SH-SY5Y (cell line): ENCODE measurements around the gene MED8.

ENCODE experiments used
- GATA2 ChIP-seq: IDR thresholded peaks from 2 replicates; pipeline ENCODE4 v1.6.1; 2011; ENCODE audit warnings: mild to moderate bottlenecking, low read depth, low read length
- GATA3 ChIP-seq: IDR thresholded peaks from 2 replicates; pipeline ENCODE4 v1.6.1; 2011; ENCODE audit warnings: low read depth, mild to moderate bottlenecking, low read length, moderate library complexity

DNA sequence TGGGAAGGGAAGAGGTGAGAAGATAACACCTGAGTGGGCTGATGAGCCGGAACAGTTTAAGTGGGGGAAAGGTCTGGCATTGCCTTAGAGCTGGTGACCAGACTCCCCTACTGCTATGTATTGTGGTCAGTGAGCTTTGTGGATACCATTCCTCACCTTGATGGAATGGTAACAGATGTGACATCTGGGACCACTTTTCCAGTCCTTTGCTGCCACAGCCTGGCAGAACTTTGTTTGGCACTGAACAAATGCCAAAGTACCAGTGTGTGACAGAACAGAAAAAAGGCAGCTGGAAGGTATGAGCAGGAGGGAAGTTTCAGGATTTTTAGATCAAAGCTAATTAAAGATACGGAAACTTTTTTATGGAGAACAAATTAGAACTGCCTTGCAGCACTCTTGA lies 6.2 kb downstream of the MED8 start:
- TF ChIP-seq GATA2 (no peak), GATA3 (no peak)
